NCI-H2081 (cell line): ENCODE results near the gene MRTO4.
"Not testable (repeated sequence)": the region's sequence is repeated elsewhere in the genome, so short reads cannot be mapped to it uniquely, and the experiment has no call there.

Experiments
- DNase-seq, 2 experiments: peaks; one replicate each; lab custom pipeline; 2025; lab: John Stamatoyannopoulos, UW

The MRTO4 gene

DNA sequence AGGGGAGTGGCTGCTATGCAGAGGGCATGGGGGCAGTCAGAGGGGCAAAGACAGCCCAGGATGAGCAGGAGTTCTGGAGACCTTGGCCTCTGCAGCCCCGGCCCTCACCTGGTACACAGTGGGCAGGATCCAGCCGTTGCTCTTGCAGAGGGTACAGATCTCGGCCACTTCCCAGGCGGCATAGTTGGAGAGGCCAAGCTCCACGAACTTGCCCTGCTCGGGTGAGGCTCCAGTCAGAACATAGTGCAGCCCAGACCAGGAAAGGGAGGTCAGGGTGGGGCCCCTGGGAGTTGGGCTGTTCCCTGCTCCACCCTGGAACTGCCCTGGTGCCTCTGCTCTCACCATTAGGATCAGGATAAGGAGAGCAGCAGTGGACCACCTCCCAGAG, 18.7 kb downstream of the MRTO4 start:
- not testable (repeated sequence) for DNase-seq

GRCh38 chr1:19272064-19272463, 20.5 kb downstream of the MRTO4 start:
- no peak for DNase-seq

DNA sequence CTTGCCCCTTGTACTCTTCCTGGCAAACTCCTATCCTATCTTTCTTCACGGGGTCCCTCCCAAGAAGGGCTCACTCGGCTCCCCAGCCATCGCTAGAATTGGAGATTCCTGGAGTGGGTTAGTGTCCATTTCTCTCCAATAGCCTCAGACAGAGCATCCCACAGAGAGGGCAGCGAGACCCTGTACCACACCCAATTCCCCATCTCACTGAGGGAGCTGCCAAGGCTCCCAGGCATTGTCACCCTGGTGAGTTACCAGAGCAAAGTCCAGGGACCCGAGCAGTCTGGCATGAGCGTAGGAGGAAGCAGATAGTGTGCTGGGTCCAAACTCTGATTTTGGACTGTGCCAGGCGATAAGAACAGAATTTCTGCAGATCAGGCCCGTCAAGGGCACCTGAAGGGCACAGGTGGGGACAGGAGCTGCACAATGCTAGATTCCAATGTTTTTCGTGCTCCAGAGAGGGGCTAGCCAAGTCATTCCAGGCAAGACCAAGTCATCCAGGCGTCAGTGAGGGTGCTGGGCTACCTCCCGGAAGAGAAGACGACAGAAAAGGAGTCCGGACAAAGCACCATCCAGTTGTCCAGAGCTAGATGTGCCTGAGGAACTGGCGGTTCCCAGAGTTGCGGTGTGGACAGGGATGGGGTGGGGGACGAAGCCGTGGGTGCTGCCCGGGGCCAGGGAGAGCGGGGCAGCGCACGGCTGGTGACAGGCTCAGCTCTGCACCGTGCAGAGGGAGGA, 21.7 kb downstream of the MRTO4 start:
- DNase-seq, result no peak

- not testable (repeated sequence) for DNase-seq
These were observed 22.4 kb downstream of the MRTO4 start for GRCh38 chr1:19273844-19274531.

GRCh38 chr1:19274636-19275035, 23.0 kb downstream of the MRTO4 start:
- no peak for DNase-seq

GRCh38 chr1:19283891-19284290, 32.3 kb downstream of the MRTO4 start:
- DNase-seq, result no peak

- no peak for DNase-seq
These were observed 33.3 kb downstream of the MRTO4 start for GRCh38 chr1:19284881-19285280.

DNA sequence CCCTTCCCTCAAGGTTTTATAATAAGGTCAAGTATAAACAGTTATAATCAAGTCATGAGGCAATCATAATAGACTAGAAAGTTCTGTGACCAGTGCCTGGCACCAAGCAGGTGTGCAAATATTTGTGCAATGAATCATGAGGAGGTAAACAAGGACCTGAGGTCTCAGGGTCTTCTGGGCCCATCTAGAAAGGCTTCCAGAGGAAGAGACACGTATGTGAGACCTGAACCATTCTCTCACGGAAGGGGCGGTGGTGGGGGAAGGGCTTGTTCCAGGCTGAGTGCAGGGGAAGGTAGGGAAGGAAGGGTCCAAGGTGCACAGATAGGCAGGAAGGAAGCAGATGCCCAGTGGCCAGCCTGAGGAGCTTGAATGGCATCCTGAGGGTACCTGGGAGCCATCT, 33.8 kb downstream of the MRTO4 start:
- not testable (repeated sequence) for DNase-seq

GRCh38 chr1:19285807-19286206, 34.2 kb downstream of the MRTO4 start:
- not testable (repeated sequence) for DNase-seq

GRCh38 chr1:19287436-19288185, 36.0 kb downstream of the MRTO4 start:
- no peak for DNase-seq

DNA sequence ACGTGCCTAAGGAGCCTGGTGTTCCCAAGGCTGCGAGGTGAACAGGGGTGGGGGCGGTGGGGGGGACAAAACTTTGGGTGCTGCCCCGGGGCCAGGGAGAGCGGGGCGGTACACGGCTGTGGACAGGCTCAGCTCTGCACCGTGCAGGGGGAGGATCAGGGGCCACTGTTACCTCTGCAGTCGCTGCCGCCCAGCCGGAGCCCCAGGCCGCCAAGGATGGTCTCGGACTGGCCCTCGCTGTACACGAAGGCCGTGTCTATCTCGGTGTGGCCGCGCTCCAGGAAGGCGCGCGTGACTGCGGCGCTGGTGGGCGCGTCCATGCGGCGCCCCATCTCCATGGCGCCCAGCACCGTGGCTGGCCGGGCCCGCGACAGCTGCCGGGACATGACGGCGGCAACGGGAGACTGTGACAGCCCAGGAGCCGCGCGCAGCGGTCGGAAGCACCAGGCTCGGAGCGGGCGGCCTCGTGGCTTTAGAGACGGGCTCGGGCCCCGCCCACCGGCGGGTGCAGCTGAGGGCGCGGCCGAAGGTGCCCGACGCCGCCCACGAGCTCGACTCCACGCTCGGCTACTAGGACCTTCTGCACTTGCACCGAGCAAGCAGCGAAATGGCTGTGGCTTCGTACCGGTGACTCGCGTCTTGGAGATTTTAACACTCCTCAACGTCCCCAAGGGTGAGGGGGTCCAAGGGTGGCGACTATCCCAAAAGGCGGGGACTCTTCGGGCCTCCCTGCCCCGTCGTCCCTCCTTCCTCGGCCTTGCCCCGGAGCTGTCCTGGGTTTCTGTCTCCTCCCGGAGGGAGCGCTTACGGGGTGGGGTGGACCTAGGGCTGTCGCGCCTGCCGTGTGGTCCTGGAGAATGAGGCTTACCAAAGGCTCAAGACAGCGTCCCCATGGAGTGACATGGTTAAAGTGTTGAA, 37.0 kb downstream of the MRTO4 start, which contains the start of gene AKR7A3:
TSS of gene AKR7A3 (minus strand) at position 447 of the 918 bp plus-strand sequence. CDS start at position 386, 61 bp downstream.
- not testable (repeated sequence) for DNase-seq

DNA sequence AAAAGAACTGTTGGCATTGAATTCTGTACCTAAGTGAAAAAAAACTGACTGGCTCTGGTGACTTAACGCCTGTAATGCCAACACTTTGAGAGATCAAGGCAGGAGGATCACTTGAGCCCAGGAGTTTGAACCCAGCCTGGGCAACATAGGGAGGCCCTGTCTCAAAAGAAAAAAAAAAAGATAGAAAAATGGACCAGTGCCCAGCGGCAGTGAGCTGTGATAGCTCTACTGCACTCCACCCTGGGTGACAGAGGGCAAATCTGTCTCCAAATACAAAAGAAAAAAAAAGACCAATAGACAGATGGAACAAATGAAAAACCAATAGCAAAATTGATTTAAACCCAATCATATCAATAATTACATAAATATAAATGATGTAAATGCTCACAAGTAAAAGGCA, 37.6 kb downstream of the MRTO4 start:
- no peak for DNase-seq

DNA sequence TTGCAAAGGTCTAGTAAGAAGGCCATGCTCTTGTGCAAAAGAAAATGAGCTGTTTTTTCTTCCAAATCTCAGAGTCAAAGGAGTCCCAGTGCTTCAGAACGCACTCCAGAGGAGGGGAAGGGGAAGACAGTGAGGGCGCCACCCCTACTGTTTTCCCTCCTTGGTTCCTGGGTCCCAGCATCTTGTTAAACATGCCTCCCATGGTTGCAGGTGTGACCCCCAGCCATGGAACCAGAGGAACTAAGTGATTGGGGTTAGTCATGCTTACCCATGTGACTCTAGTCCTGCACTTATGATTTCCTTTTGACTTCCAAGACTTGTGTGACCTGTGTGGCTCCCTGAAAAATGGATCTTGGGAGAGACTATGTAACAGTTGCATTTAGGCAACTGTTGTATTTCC, 43.0 kb downstream of the MRTO4 start:
- DNase-seq, result no peak

GRCh38 chr1:19300211-19300610, 48.6 kb downstream of the MRTO4 start:
- DNase-seq, result no peak

DNA sequence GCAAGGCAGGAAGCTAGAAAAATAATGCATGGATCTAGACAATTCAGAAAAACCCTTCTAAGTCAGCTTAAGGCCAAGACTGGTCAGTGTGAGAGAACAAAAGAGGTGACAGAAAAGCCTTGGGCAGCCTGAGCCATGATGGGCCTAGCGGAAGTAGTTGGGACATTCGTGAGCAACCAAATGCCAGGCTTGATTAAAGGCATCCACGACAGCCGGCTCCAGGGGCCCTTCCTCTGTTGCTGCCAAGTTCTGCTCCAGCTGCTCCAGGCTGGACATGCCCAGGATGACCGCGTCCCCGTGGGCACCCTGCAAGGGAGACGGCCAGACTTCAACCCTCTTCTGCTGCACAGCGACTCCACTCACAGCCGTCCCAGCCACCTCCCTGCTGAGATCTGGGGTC, 52.5 kb downstream of the MRTO4 start:
- DNase-seq, result not testable (repeated sequence)

DNA sequence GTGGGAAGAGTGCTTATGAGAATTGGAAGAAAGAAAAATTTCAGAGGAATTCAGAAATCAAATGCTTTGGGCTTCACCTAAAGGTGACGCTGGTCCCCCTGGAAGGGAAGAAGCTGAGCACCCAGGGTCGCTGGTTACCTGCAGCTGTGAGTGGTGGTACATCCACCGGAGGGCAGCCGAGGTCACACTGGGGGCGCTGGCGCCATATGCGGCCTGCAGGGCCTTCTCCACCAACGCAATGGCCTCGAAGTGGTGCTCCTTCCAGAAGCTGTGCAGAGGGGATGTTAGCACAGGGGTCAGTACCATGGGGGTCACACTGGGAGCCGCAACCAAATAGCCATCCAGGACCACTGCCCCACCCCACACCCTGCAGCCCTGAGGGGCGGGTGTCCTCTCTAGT, 54.3 kb downstream of the MRTO4 start:
- DNase-seq, result no peak

GRCh38 chr1:19306941-19307340, 55.3 kb downstream of the MRTO4 start:
- DNase-seq, result no peak

DNA sequence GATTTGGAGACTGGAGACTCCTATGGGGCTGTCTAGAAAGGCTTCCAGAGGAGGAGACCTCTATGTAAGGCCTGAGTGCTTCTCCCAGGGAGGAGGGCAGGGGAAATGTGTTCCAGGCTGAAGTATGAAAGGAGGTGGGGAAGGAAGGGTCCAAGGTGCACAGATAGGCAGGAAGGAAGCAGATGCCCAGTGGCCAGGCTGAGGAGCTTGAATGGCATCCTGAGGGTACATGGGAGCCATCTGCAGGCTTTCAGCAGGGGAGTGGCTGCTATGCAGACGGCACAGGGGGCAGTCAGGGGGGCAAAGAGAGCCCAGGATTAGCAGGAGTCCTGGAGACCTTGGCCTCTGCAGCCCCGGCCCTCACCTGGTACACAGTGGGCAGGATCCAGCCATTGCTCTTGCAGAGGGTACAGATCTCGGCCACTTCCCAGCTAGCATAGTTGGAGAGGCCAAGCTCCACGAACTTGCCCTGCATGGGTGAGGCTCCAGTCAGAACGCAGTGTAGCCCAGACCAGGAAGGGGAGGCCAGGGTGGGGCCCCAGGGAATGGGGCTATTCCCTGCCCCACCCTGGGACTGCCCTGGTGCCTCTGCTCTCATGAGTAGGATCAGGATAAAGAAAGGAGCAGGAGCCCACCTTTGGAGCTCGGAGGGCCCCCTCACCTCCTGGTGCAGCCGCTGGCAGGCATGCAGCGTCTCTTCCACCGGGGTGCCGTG, 56.3 kb downstream of the MRTO4 start:
- no peak for DNase-seq

GRCh38 chr1:19308509-19308907, 56.9 kb downstream of the MRTO4 start:
- DNase-seq, result no peak

- DNase-seq, result no peak
These were observed 57.7 kb downstream of the MRTO4 start for GRCh38 chr1:19309123-19309813.
